ENCODE measurements around the gene CFAP20DC. TPM values are rescaled to one million over a fixed set of nuclear protein-coding genes. Genes with fewer than 3 reads are reported as not detected.

CFAP20DC gene
- total and polyA plus RNA-seq, 2 of the 8 experiments (the other 6 are each of a cell fraction or from before 2014, with no cell fraction given): 2.2 to 2.8 TPM

DNA sequence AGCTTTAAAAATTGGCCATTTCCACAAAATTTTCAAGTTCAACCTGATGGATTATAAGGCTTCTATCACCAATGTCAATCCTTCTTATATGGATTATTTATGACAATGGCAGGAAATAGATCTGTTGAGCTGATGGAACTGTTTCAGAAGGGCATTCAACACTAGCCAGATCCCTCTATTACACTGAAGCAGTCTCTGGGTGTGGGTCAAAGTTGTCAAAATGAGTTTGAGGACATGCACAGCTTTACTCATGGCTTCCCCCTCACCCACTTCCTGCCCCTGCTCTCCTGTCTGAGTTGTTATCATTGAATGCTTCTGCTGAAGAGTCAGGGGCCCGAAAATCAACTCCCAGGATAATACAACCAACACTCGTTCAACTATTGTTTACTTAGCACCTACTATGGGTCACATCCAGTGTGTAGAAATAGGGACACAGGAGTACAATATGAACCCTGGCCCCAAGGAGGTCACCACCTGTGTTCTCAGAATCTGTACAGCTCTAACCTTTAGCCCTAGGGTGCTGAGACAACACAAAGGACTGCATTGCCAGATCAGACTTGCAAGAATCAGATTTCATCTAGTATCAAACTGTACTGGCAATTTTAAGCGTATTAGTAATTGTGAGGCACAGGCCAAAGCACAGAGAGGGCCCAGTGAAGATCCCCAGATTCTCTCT, 341.6 kb downstream of the CFAP20DC start:
- WGBS, 2 experiments (ENCODE audit: extremely low coverage in 1 of 2, insufficient coverage in 1 of 2, insufficient read length in 1 of 2, insufficient replicate concordance in 2 of 2, low coverage in 1 of 2, low lambda C conversion rate in 2 of 2, missing lambda C conversion rate in 1 of 2): 92% methylated on average over 3 of the region's 3 CpGs; no CpG with 5 or more reads in 1 of the 2 experiments
- no peak overlapping the region for H2AFZ ChIP-seq (ENCODE audit: low read length)
- TF ChIP-seq KDM5A (IDR thresholded peaks at IDR 0.05; ENCODE audit: low read length) (no peak), HDAC2 (IDR thresholded peaks at IDR 0.05; ENCODE audit: borderline replicate concordance in 1 of 2, low read depth in 2 of 2, low read length in 2 of 2) (no peak), SP4 (IDR thresholded peaks at IDR 0.05; ENCODE audit: low read length) (no peak), BRCA1 (IDR thresholded peaks at IDR 0.05; ENCODE audit: low read depth, low read length) (no peak), YY1 (IDR thresholded peaks at IDR 0.05; ENCODE audit: low read depth, low read length) (no peak), POLR2A (IDR thresholded peaks at IDR 0.05; ENCODE audit: control extremely low read depth in 1 of 2, low read depth in 2 of 2, low read length in 2 of 2) (no peak), RFX5 (IDR thresholded peaks at IDR 0.05; ENCODE audit: borderline replicate concordance, low read depth, low read length) (no peak), KDM1A (IDR thresholded peaks at IDR 0.05; ENCODE audit: borderline replicate concordance, low read length) (no peak), ASH2L (IDR thresholded peaks at IDR 0.05; ENCODE audit: low read length) (no peak), CTBP2 (IDR thresholded peaks at IDR 0.05; ENCODE audit: borderline replicate concordance, insufficient read depth, insufficient read length, low read length) (no peak)

More for the DNA sequence above, 341.6 kb downstream of the CFAP20DC start:
- peaks cover 2% of the 10 kb centered on the region; the same call in 1 of the 2 replicates for H3K23me2 ChIP-seq (ENCODE audit: low read depth, low read length)
- no peak overlapping the region for H3K23ac ChIP-seq (ENCODE audit: insufficient read length)
- no peak overlapping the region for H3K4me3 ChIP-seq (ENCODE audit: extremely low read depth in 1 of 4, insufficient read depth in 2 of 4, low read depth in 3 of 4, low read length in 4 of 4)
- H4K8ac ChIP-seq (ENCODE audit: extremely low read depth, insufficient read depth, low read length): no peak overlapping the region
- FAIRE-seq: no peak
- H3K56ac ChIP-seq (replicated peaks; ENCODE audit: insufficient read length, low read depth, low read length): no peak overlapping the region
- POLR2A ChIA-PET (ENCODE audit: partially characterized antibody): no interaction called here
- H3K27me3 ChIP-seq (replicated peaks in 1 of 4; ENCODE audit: control insufficient read depth in 3 of 4, extremely low read depth in 1 of 4, insufficient read depth in 3 of 4, low read length in 3 of 4): no peaks in the 10 kb centered on the region
- no peak overlapping the region for H2BK12ac ChIP-seq (ENCODE audit: low read depth, low read length)
- no peak overlapping the region for H2BK5ac ChIP-seq (ENCODE audit: low read depth, low read length)
- no peak overlapping the region for H2BK20ac ChIP-seq (ENCODE audit: low read length)
- no peak overlapping the region for H2BK15ac ChIP-seq (ENCODE audit: low read length)
- no peaks in the 10 kb centered on the region for H3K4me1 ChIP-seq (replicated peaks in 1 of 4; ENCODE audit: control insufficient read depth in 3 of 4, insufficient read depth in 4 of 4, low read length in 3 of 4)
- H3K18ac ChIP-seq (ENCODE audit: extremely low read depth, low read length): no peak overlapping the region
- CTCF ChIA-PET (ENCODE audit: partially characterized antibody): interaction anchor here (0.7 to 1.0 kb wide), 2 partner anchors 11 to 24 kb away, joined by 3 read pairs; no protein-coding TSS in a partner anchor
- no peak overlapping the region for H3K9ac ChIP-seq (replicated peaks in 1 of 4; ENCODE audit: extremely low read depth in 1 of 4, low read depth in 3 of 4, low read length in 3 of 4)
- no peak overlapping the region for H2BK120ac ChIP-seq (replicated peaks; ENCODE audit: low read depth, low read length)
- no peak overlapping the region for H3K4ac ChIP-seq (replicated peaks; ENCODE audit: insufficient read length, low read depth, low read length)
- H3K4me2 ChIP-seq (ENCODE audit: insufficient read depth in 1 of 2, low read depth in 2 of 2, low read length in 2 of 2): no peak overlapping the region
- no peak overlapping the region for H2AK5ac ChIP-seq (ENCODE audit: low read depth, low read length)
- H3K79me2 ChIP-seq (ENCODE audit: control insufficient read depth in 1 of 2, insufficient read depth in 2 of 2, low read length in 2 of 2): no peaks in the 10 kb centered on the region
- H3K14ac ChIP-seq (ENCODE audit: insufficient read length): no peak overlapping the region
- no peaks in the 10 kb centered on the region for H4K20me1 ChIP-seq (replicated peaks in 1 of 2; ENCODE audit: control insufficient read depth in 1 of 2, insufficient read depth in 2 of 2, low read length in 2 of 2)
- no peak overlapping the region for H4K5ac ChIP-seq (ENCODE audit: insufficient read length, low read depth, low read length)
- H4K91ac ChIP-seq (replicated peaks; ENCODE audit: insufficient read length, low read length): no peak overlapping the region
- H3K36me3 ChIP-seq (ENCODE audit: control insufficient read depth in 2 of 4, insufficient read depth in 4 of 4, low read length in 3 of 4): no peaks in the 10 kb centered on the region
- no peak for DNase-seq (ENCODE audit: low read depth in 1 of 2, low spot score in 2 of 2)
- no peaks in the 10 kb centered on the region for H3K79me1 ChIP-seq (ENCODE audit: low read depth, low read length)
- peaks cover 3 to 6% of the 10 kb centered on the region in 2 experiments; a peak in 2 of 4 replicates for H3K9me3 ChIP-seq (ENCODE audit: insufficient read depth in 2 of 2, low read depth in 1 of 2, low read length in 1 of 2)
- H3K27ac ChIP-seq (ENCODE audit: low read depth, low read length): no peak overlapping the region

Measured in H1 (cell line).